Measurements from ENCODE around the gene SF3B5.
"Not testable (repeated sequence)": the region's sequence is repeated elsewhere in the genome, so short reads cannot be mapped to it uniquely, and the experiment has no call there.

Gene SF3B5

DNA sequence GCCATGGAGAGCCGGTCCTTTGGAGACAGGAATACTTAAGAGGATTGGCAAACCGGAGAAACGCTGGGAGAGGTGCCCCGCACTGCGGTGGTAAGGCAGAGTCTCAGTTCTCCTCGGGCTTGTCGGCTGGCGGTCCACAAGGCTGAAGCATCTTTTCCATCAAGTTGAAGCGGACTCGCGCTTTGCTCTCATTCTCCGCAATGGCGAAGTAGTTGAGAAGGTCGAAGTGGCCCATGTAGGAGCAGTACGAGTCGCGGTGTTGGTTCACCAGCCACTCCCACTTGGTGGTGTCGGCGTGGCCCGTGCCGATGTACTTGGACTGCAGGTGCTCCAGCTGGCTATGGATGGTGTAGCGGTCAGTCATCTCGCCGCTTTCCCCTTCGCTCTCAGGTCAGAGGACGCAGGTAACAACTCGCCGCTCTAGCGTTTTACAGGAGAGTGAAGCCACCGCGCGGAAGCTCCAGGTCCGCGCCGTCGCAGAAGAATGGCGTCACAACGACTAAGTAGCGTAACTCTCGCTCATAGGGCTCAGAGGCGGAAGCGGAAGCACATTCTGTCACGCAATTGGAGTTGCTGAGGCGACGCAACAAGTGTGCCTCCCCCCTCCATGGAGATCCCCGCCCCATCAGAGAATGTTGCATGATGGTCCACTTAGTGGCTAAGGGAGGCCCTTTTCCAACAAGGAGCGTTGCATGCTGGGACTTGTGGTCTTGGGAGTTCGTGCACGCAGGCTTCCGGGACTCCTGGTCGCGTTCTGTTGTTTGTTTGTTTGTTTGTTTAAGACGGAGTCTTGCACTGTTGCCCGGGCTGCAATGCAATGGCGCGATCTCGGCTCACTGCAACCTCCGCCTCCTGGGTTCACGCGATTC lies at the start of gene SF3B5:
TSS of gene SF3B5 (minus strand) at position 440 of the 869 bp plus-strand sequence. CDS start at position 364, 76 bp downstream.
- DNase-seq = peak; percentile 98

GRCh38 chr6:144144996-144145395 lies 49.6 kb upstream of the SF3B5 start:
- DNase-seq = no peak

GRCh38 chr6:144143878-144144277 lies 48.5 kb upstream of the SF3B5 start:
- DNase-seq = no peak

GRCh38 chr6:144143106-144143505 lies 47.7 kb upstream of the SF3B5 start:
- no peak for DNase-seq

DNA sequence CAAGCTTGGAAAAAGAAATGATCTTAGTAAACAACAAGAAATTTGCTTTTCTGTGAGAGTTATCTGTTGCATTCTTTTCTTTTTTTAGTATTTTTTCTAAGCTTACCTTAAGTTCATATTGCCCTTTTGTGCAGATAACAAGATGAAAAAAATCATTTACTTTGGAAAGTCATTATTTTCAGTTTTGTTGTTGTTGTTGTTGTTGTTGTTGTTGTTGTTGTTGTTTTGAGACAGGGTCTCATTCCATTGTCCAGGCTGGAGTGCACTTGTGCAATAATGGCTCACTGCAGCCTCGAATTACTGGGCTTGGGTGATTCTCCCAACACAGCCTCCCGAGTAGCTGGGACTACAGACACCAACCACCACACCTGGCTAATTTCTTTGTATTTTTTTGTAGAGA lies 46.1 kb upstream of the SF3B5 start:
- no peak for DNase-seq

GRCh38 chr6:144140867-144141266 lies 45.5 kb upstream of the SF3B5 start:
- DNase-seq = no peak

GRCh38 chr6:144139817-144140216 lies 44.4 kb upstream of the SF3B5 start:
- no peak for DNase-seq

DNA sequence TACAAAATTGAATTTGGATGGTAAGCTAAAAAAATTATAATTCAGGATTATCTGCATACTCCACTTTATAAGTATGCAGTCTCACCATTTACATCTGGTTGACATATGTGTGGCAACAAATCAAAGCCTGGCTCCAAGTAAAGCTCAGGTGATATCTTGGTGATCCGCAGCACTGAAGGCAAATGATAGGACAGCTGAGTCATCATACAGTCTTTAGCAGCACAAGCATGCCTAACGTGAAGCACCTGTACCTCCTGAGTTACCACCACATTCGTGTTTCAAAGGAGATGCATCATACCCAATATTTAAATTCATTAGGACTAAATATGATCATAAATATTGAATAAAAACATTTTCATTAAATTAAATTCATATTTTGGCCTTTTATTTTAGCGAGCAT lies 43.2 kb upstream of the SF3B5 start:
- no peak for DNase-seq

DNA sequence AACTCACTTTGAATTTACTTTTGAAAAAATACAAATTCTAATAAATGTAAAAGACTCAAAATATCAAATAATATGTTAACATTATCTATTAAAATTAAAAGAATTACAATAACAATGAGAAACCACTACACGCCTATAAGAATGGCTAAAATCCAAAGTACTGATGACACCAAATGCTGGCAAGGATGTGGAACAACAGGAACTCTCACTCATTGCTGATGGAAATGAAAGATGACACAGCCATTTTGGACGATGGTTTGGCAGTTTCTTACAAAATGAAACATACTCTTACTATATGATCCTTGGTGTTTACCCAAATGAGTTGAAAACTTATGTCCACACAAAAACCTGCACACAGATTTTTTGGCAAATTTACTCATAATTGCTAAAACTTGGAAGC lies 39.4 kb upstream of the SF3B5 start:
- no peak for DNase-seq

DNA sequence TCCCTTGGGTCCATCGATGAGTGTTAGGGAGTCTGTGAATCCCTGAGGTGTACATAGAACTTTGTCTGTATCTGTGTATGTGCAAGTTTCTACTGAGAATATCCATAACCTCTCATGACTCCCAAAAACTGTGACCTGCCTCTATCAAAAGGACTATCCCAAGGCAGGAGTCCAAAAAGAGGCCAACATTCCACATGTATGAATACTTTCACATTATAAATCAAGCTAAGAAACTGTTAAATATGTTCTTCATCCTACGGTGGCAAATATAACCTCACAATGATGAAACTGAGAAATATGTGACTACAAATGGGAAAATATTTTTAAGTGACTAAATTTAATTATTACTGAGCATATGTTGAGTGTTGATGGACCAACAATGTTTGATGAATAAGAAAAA lies 38.8 kb upstream of the SF3B5 start:
- DNase-seq = no peak

GRCh38 chr6:144133225-144133821 lies 38.0 kb upstream of the SF3B5 start:
- no peak for DNase-seq

DNA sequence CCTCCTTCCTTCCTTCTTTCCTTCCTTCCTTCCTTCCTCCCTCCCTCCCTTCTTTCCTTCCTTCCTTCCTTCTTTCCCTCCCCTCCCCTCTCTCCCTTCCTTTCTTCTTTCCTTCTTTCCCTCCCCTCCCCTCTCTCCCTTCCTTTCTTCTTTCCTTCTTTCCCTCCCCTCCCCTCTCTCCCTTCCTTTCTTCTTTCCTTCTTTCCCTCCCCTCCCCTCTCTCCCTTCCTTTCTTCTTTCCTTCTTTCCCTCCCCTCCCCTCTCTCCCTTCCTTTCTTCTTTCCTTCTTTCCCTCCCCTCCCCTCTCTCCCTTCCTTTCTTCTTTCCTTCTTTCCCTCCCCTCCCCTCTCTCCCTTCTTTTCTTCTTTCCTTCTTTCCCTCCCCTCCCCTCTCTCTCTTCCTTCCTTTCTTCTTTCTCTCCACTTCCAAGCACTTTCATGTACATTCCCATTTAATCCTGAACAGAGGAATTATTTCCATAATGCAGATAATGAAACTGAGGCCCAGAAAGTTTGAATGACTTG lies 36.9 kb upstream of the SF3B5 start:
- DNase-seq = not testable (repeated sequence)

GRCh38 chr6:144131248-144131709 lies 35.9 kb upstream of the SF3B5 start:
- DNase-seq = no peak

GRCh38 chr6:144129469-144129868 lies 34.1 kb upstream of the SF3B5 start:
- DNase-seq = no peak

DNA sequence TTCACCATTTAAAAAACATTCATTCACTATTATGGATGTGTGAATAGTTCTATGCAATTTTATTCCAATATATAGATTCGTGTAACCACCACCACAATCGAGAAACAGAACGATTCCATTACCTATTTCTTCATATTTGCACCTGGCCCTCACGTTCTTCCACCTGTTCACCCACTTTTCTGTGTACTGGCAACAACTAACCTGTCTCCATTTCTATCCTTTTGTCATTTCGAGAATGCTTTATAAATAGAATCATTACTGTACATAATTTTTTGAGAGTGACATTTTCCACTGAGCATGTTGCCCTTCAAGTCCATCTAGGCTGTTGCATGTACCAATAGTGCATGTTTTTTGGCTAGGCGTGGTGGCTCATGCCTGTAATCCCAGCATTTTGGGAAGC lies 31.7 kb upstream of the SF3B5 start:
- no peak for DNase-seq

GRCh38 chr6:144123836-144124235 lies 28.5 kb upstream of the SF3B5 start:
- DNase-seq = no peak

GRCh38 chr6:144123421-144123820 lies 28.0 kb upstream of the SF3B5 start:
- no peak for DNase-seq

GRCh38 chr6:144122861-144123260 lies 27.5 kb upstream of the SF3B5 start:
- DNase-seq = no peak

- no peak for DNase-seq
Measured at GRCh38 chr6:144119376-144119775, 24.0 kb upstream of the SF3B5 start.

GRCh38 chr6:144115219-144115618 lies 19.8 kb upstream of the SF3B5 start:
- no peak for DNase-seq

DNA sequence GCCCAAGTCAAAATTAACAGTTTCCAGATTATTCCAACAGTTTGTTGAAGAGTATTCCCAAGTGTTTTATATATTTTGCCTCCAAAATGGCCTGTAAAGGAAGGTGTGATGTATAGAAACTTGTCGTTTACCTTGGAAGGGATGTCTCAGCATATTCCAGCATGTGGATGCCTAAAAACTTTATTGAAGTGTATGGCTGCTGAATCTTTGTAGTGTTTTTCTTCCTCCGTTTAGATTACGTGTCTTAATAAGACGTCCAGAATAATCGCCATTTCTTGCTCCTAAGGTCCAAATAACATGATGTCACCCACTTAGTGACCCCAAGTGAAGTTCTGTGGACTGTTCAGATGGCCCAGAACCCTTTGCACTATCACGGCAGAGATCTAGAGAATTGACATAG lies 18.0 kb upstream of the SF3B5 start:
- no peak for DNase-seq

DNA sequence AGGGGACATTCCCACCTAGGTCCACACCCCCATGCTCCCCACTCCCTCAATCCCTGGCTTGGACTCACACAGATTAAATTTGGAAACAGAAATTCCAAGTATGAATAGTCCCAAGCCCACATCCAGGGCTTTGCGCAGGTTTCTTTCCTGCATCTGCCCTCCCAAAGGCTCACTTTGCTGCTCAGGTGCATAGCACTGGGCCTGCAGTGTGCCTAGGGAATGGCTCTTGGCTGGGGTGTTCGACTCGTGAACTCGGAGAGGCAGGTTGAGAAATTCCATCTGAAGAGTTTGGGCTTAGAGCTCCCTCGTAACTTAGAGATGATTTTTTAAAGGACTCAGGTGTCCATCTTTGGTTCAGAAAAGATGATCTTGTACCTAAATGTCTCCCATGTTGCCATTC lies 14.8 kb upstream of the SF3B5 start:
- no peak for DNase-seq

DNA sequence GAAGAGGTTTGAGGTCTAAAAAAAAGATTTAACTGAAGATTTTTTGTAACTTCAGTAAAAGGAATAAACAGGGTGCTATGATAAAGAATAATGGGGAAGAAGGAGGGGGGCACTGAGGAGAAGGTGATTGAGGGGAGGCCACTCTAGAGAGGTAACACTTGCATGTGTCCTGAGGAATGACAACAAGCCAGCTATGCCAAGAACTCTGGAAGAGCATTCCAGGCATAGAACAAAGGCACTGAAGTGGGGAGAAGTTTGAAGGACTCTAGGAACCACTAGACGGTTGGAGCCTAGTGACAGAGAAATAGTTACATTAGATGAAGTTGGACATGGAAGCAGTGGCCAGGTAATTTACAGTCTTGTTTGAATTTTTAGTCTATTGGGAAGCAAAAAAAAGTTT lies 10.8 kb upstream of the SF3B5 start:
- DNase-seq = no peak

- DNase-seq = peak; percentile 62
Measured at GRCh38 chr6:144104898-144105487, 9.6 kb upstream of the SF3B5 start.

All from stimulated activated CD4-positive, alpha-beta T cell treated with anti-CD3 and anti-CD28 coated beads, Interleukin-4, amount 100 ng/mL, for 24 hours (primary cell).